IMR-90 (cell line): ENCODE measurements around the gene SCN10A. TPM values are rescaled to one million over a fixed set of nuclear protein-coding genes. Genes with fewer than 3 reads are reported as not detected.
A peak's percentile ranks its signal among the peaks of the same experiment; 100 is the strongest.

Experiments
- ATAC-seq: fragments of 200-7000 bp; cut with Tn5 transposase; 2 replicates; pipeline ENCODE4 v1.9.1; 2020; ENCODE audit warnings: low read depth, mild to moderate bottlenecking, moderate library complexity
- BruUV-seq: library from RNA; stranded (reverse); fragments of 400-500 nt; replicated peaks from 2 replicates; lab custom pipeline; 2021; lab: Mats Ljungman, UMichigan
- CTCF ChIA-PET: fragments of 300-600 bp; formaldehyde crosslinking; extraction: SDS; loops from one replicate; lab custom pipeline; 2021; ENCODE audit warnings: antibody characterized with exemption; lab: Yijun Ruan, JAX
- POLR2A ChIA-PET: fragments of 300-600 bp; sonication (Branson Sonifier 250); formaldehyde crosslinking; loops from one replicate; lab custom pipeline; 2022; ENCODE audit warnings: antibody characterized with exemption; ENCODE audit not compliant: unreplicated experiment; lab: Charles Lee
- DNase-seq: peaks from one replicate; pipeline ENCODE4 v3.0.0; 2013
- H2AFZ ChIP-seq: replicated peaks from 2 replicates; pipeline ENCODE3; 2013; ENCODE audit warnings: low read length, mild to moderate bottlenecking; ENCODE audit not compliant: poor library complexity
- H2AK5ac ChIP-seq: 2 replicates; pipeline ENCODE4 v1.6.1; 2013; ENCODE audit warnings: low read depth, low read length, inconsistent platforms
- H2AK9ac ChIP-seq: replicated peaks from 2 replicates; pipeline ENCODE3; 2013; ENCODE audit warnings: mild to moderate bottlenecking, low read depth, low read length, moderate library complexity; ENCODE audit not compliant: poor library complexity
- H2BK120ac ChIP-seq: 2 replicates; pipeline ENCODE4 v1.6.1; 2013; ENCODE audit warnings: low read depth, low read length, inconsistent platforms
- H2BK15ac ChIP-seq: 3 replicates; pipeline ENCODE4 v1.6.1; 2013; ENCODE audit warnings: low read depth, low read length, inconsistent platforms
- H2BK20ac ChIP-seq: 2 replicates; pipeline ENCODE4 v1.6.1; 2013; ENCODE audit warnings: low read depth, mild to moderate bottlenecking, inconsistent platforms, low read length, moderate library complexity
- H2BK5ac ChIP-seq: 2 replicates; pipeline ENCODE4 v1.6.1; 2013; ENCODE audit warnings: mild to moderate bottlenecking, low read depth, low read length, inconsistent platforms; ENCODE audit not compliant: poor library complexity, severe bottlenecking
- H3K14ac ChIP-seq: replicated peaks from 2 replicates; pipeline ENCODE4 v1.6.1; 2013; ENCODE audit warnings: low read depth, low read length, inconsistent platforms
- H3K18ac ChIP-seq: 2 replicates; pipeline ENCODE4 v1.6.1; 2013; ENCODE audit warnings: low read depth, low read length, control low read depth
- H3K23ac ChIP-seq: 2 replicates; pipeline ENCODE4 v1.6.1; 2013; ENCODE audit warnings: low read depth, low read length, inconsistent platforms
- H3K27ac ChIP-seq: 2 replicates; pipeline ENCODE4 v1.5.1; 2013; ENCODE audit warnings: mild to moderate bottlenecking, control low read depth, low read length; ENCODE audit not compliant: insufficient read depth
- H3K27me3 ChIP-seq: 2 replicates; pipeline ENCODE4 v1.6.1; 2013; ENCODE audit warnings: low read length; ENCODE audit not compliant: control insufficient read depth, insufficient read depth
- H3K36me3 ChIP-seq: 2 replicates; pipeline ENCODE4 v1.6.1; 2013; ENCODE audit warnings: low read length, mixed read lengths; ENCODE audit not compliant: control insufficient read depth, insufficient read depth
- H3K4ac ChIP-seq: 2 replicates; pipeline ENCODE4 v1.6.1; 2013; ENCODE audit warnings: low read depth, low read length, inconsistent platforms
- H3K4me1 ChIP-seq: 2 replicates; pipeline ENCODE4 v1.6.1; 2013; ENCODE audit warnings: low read length, mixed read lengths; ENCODE audit not compliant: control insufficient read depth, insufficient read depth
- H3K4me2 ChIP-seq: 2 replicates; pipeline ENCODE4 v1.6.1; 2013; ENCODE audit warnings: low read depth, mild to moderate bottlenecking, control low read depth, low read length, moderate library complexity
- H3K4me3 ChIP-seq: 2 replicates; pipeline ENCODE4 v1.5.1; 2013; ENCODE audit warnings: low read depth, mild to moderate bottlenecking, control low read depth, low read length, moderate library complexity; ENCODE audit not compliant: insufficient read depth
- H3K56ac ChIP-seq: 2 replicates; pipeline ENCODE4 v1.6.1; 2013; ENCODE audit warnings: low read length, inconsistent platforms; ENCODE audit not compliant: insufficient read depth; ENCODE audit errors: extremely low read depth
- H3K79me1 ChIP-seq, 2 experiments: 2 replicates each; pipeline ENCODE4 v1.6.1; 2013; ENCODE audit warnings: low read length in 2 of 2, inconsistent platforms in 1 of 2, low read depth in 1 of 2
- H3K9ac ChIP-seq: 2 replicates; pipeline ENCODE4 v1.6.1; 2013; ENCODE audit warnings: low read depth, low read length, control low read depth
- H3K9me1 ChIP-seq: 2 replicates; pipeline ENCODE4 v1.6.1; 2013; ENCODE audit warnings: low read length, inconsistent platforms; ENCODE audit not compliant: insufficient read depth
- H3K9me3 ChIP-seq: 2 replicates; pipeline ENCODE4 v1.6.1; 2013; ENCODE audit warnings: low read length; ENCODE audit not compliant: control insufficient read depth, insufficient read depth
- H4K20me1 ChIP-seq: 2 replicates; pipeline ENCODE4 v1.6.1; 2013; ENCODE audit warnings: low read length, inconsistent platforms; ENCODE audit not compliant: insufficient read depth
- H4K5ac ChIP-seq: 2 replicates; pipeline ENCODE4 v1.6.1; 2013; ENCODE audit warnings: mild to moderate bottlenecking, low read depth, low read length, control low read depth
- H4K8ac ChIP-seq, 2 experiments: 2 replicates each; pipeline ENCODE4 v1.6.1; 2013; ENCODE audit warnings: low read depth in 2 of 2, low read length in 2 of 2, control low read depth in 1 of 2, inconsistent platforms in 1 of 2
- H4K91ac ChIP-seq: 2 replicates; pipeline ENCODE4 v1.6.1; 2013; ENCODE audit warnings: low read depth, low read length, inconsistent platforms; ENCODE audit not compliant: insufficient read depth
- CEBPB ChIP-seq: IDR thresholded peaks from 2 replicates; pipeline ENCODE4 v1.6.1; 2012; ENCODE audit warnings: low read depth, low read length, improper control_type of control experiment
- CHD1 ChIP-seq: IDR thresholded peaks from 2 replicates; pipeline ENCODE4 v1.6.1; 2012; ENCODE audit warnings: low read depth, low read length, improper control_type of control experiment
- ELK1 ChIP-seq: fragments of 150-350 bp; IDR thresholded peaks from 2 replicates; pipeline ENCODE4 v1.6.1; 2016; ENCODE audit warnings: low read depth, mild to moderate bottlenecking, low read length, moderate library complexity, borderline replicate concordance
- MAFK ChIP-seq: IDR thresholded peaks from 2 replicates; pipeline ENCODE4 v1.6.1; 2012; ENCODE audit warnings: low read depth, low read length, improper control_type of control experiment
- MXI1 ChIP-seq: IDR thresholded peaks from 2 replicates; pipeline ENCODE4 v1.6.1; 2012; ENCODE audit warnings: low read depth, mild to moderate bottlenecking, low read length, moderate library complexity, borderline replicate concordance
- NFE2L2 ChIP-seq: fragments of 150-350 bp; IDR thresholded peaks from 2 replicates; pipeline ENCODE4 v1.6.1; 2016; ENCODE audit warnings: low read depth, mild to moderate bottlenecking, low read length
- RAD21 ChIP-seq: IDR thresholded peaks from 2 replicates; pipeline ENCODE4 v1.6.1; 2012; ENCODE audit warnings: low read length, improper control_type of control experiment
- RCOR1 ChIP-seq: IDR thresholded peaks from 2 replicates; pipeline ENCODE4 v1.6.1; 2012; ENCODE audit warnings: mild to moderate bottlenecking, low read length, improper control_type of control experiment; ENCODE audit not compliant: insufficient replicate concordance
- SMC3 ChIP-seq: fragments of 150-350 bp; IDR thresholded peaks from 2 replicates; pipeline ENCODE4 v1.6.1; 2016; ENCODE audit warnings: low read depth, mild to moderate bottlenecking, antibody characterized with exemption, low read length, moderate library complexity
- WGBS, 2 experiments: methylation state at CpG; one replicate each; pipeline versions ENCODE4 v1.1.5 to v1.1.7; 2013; ENCODE audit warnings: missing lambda C conversion rate in 2 of 2; ENCODE audit not compliant: insufficient read length in 1 of 2; ENCODE audit errors: extremely low coverage in 2 of 2; 5-methylcytosine and 5-hydroxymethylcytosine counted together
- dilution Hi-C: fragments of 300-500 bp; cut with HindIII; formaldehyde crosslinking; loops from one replicate; pipeline ENCODE4 v1.14.3; 2018; ENCODE audit warnings: low sequenced_read_pairs; ENCODE audit not compliant: unreplicated experiment
- in situ Hi-C: fragments of 300-500 bp; cut with MboI; formaldehyde crosslinking; loops from 3 replicates; pipeline ENCODE4 v1.14.3; 2019; ENCODE audit warnings: low sequenced_read_pairs, inconsistent platforms, mixed read lengths
- intact Hi-C: fragments of 100-400 bp; cut with micrococcal nuclease; formaldehyde crosslinking; loops from 2 replicates; pipeline ENCODE4 v1.10.0; 2022
- polyA plus RNA-seq, 3 experiments: library from polyadenylated mRNA; depleted of rRNA; stranded (reverse); fragments of >200 nt; gene quantifications; 2 replicates each; pipeline ENCODE4 v1.2.3, GENCODE V29; 2012; ENCODE audit warnings: low replicate concordance in 1 of 3
- total RNA-seq: library from RNA; depleted of rRNA; stranded (reverse); fragments of >200 nt; gene quantifications from 2 replicates; pipeline ENCODE4 v1.2.3, GENCODE V29; 2012
- TF ChIP-seq, protein P1 (sequence below): fragments of 150-350 bp; IDR thresholded peaks from 2 replicates; pipeline ENCODE4 v1.6.1; 2017; ENCODE audit warnings: mild to moderate bottlenecking, antibody characterized with exemption, low read length, low read depth

Gene SCN10A
- total and polyA plus RNA-seq, 2 of the 4 experiments (the other 2 are of a cell fraction): not detected

DNA sequence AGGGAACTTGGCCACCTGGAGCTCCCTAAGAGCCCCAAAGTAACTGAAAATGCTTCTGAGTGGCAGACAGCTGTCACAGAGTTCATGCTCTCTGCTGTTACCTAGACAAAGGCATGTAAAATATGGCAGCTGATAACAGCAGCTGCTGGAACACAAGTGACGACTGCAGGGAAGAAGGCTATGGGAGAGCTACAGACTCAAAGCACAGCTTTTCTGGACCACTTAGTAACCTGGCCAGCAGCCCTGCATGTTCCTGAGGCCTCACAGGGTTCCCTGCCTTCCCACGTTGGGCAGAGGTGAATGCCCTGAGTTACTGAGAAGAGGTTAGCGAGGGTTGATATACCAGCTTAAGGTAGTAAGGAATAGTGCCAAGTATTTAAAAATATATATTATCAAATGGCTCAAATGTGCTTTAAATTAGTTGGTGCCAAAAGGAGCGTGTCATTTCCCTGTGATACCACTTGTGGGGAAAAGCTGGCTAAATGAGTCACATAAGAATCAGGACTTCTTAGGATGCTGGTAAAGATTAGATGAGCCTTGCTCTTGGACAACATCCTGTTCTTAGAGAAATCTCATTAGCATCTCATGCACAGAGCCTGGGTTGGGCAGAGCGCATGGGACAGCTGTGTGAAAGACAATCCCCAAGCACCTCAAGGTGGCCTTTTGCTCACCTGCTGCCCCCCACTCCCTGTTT, 90.1 kb downstream of the SCN10A start:
- peak overlapping the region; percentile 68; the same call in 1 of the 3 replicates for H2BK15ac ChIP-seq
- H4K5ac ChIP-seq: no peak overlapping the region; the same call in 1 of the 2 replicates
- 20% methylated on average over 1 of the region's 5 CpGs; no CpG with 5 or more reads in 1 of the 2 experiments for WGBS, 2 experiments
- ATAC-seq (peak; percentile 27), DNase-seq (peak; percentile 76)
- peaks cover 29% of the 10 kb centered on the region for H3K4me1 ChIP-seq
- peak overlapping the region; percentile 34 for H3K14ac ChIP-seq
- H2AFZ ChIP-seq: peak overlapping the region; percentile 19
- no peaks in the 10 kb centered on the region for H3K9me3 ChIP-seq
- ChIA-PET POLR2A (no interaction called here), CTCF (interaction anchor here (0.8 to 1.9 kb wide), 3 partner anchors 118 to 274 kb away, joined by 3 to 7 read pairs (median 6); no protein-coding TSS in a partner anchor)
- dilution Hi-C loops (no loop called here), intact Hi-C loops (no loop called here), in situ Hi-C loops (no loop called here)
- H4K8ac ChIP-seq: peak overlapping the region in 1 of 2 experiments; percentile 29; a peak in 2 of 4 replicates
- TF ChIP-seq SMC3 (no peak), MAFK (no peak), ELK1 (no peak), MXI1 (no peak), RCOR1 (no peak), NFE2L2 (no peak), CHD1 (no peak), CEBPB (no peak), RAD21 (no peak)
- TF ChIP-seq, protein P1, sequence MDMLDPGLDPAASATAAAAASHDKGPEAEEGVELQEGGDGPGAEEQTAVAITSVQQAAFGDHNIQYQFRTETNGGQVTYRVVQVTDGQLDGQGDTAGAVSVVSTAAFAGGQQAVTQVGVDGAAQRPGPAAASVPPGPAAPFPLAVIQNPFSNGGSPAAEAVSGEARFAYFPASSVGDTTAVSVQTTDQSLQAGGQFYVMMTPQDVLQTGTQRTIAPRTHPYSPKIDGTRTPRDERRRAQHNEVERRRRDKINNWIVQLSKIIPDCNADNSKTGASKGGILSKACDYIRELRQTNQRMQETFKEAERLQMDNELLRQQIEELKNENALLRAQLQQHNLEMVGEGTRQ: no peak
- H4K20me1 ChIP-seq: no peaks in the 10 kb centered on the region
- peak overlapping the region; percentile 1; the same call in 1 of the 2 replicates for H3K18ac ChIP-seq
- no peak overlapping the region for H3K9ac ChIP-seq
- no peaks in the 10 kb centered on the region for H3K36me3 ChIP-seq
- H3K56ac ChIP-seq: 0 out of 2 replicates have a peak overlapping the region, but pooled peaks have one; percentile 2
- H3K79me1 ChIP-seq: no peaks in the 10 kb centered on the region
- H3K27me3 ChIP-seq: no peaks in the 10 kb centered on the region
- H2AK9ac ChIP-seq: peak overlapping the region; percentile 12
- H3K9me1 ChIP-seq: peaks cover 39% of the 10 kb centered on the region
- no peak overlapping the region for H3K4me2 ChIP-seq
- H3K4ac ChIP-seq: peak overlapping the region; percentile 67
- H3K27ac ChIP-seq: no peak overlapping the region; the same call in 1 of the 2 replicates
- H2BK5ac ChIP-seq: no peak overlapping the region
- peak overlapping the region; percentile 78 for H2BK20ac ChIP-seq
- no TSS peak for BruUV-seq
- H3K4me3 ChIP-seq: no peak overlapping the region
- H3K23ac ChIP-seq: no peak overlapping the region
- H2AK5ac ChIP-seq: peak overlapping the region; percentile 72
- H2BK120ac ChIP-seq: peak overlapping the region; percentile 86
- H4K91ac ChIP-seq: peak overlapping the region; percentile 43; the same call in 1 of the 2 replicates
